ENCODE measurements around the gene PACRG. TPM values are rescaled to one million over a fixed set of nuclear protein-coding genes. Genes with fewer than 3 reads are reported as not detected.

The PACRG gene
- total RNA-seq, 1 experiment from 2014 or later = 0.59 TPM

- POLR2A ChIA-PET = no interaction called here
- H3K4me1 ChIP-seq (ENCODE audit: control insufficient read depth, insufficient read depth, low read length) = no peaks in the 10 kb centered on the region
- TF ChIP-seq CTCF (IDR thresholded peaks at IDR 0.05) (no peak), REST (IDR thresholded peaks at IDR 0.05; ENCODE audit: insufficient read depth in 1 of 2, low read depth in 2 of 2, low read length in 1 of 2) (no peak), TCF7L2 (IDR thresholded peaks at IDR 0.05; ENCODE audit: low read depth, low read length) (no peak), POLR2AphosphoS5 (IDR thresholded peaks at IDR 0.05; ENCODE audit: low read depth, low read length) (no peak), SIN3A (IDR thresholded peaks at IDR 0.05; ENCODE audit: borderline replicate concordance, insufficient read depth, low read depth, low read length) (no peak)
- DNase-seq (ENCODE audit: low read depth, low spot score) (no peak), ATAC-seq (no peak)
- no peaks in the 10 kb centered on the region for H3K36me3 ChIP-seq (ENCODE audit: control insufficient read depth, insufficient read depth, low read length)
- BruUV-seq (replicated peaks) = no TSS peak
- CTCF ChIA-PET = no interaction called here
- H3K27me3 ChIP-seq (ENCODE audit: control insufficient read depth, insufficient read depth, low read length) = no peaks in the 10 kb centered on the region; the same call in 1 of the 2 replicates
- H3K4me3 ChIP-seq (ENCODE audit: low read depth in 2 of 2, low read length in 2 of 2) = no peak overlapping the region
- H3K27ac ChIP-seq (ENCODE audit: low read length) = no peak overlapping the region
- H3K9me3 ChIP-seq (ENCODE audit: control insufficient read depth, insufficient read depth, low read depth, low read length) = no peaks in the 10 kb centered on the region
- in situ Hi-C loops (cut with HindIII; ENCODE audit: low pct_unique_long_range_greater_than_20kb, low sequenced_read_pairs) = no loop called here
- intact Hi-C loops (cut with micrococcal nuclease; ENCODE audit: unreplicated experiment) = no loop called here
Measured at GRCh38 chr6:162866656-162867055, 138.9 kb downstream of the PACRG start.

GRCh38 chr6:162868397-162868796 is 140.6 kb downstream of the PACRG start:
- ChIA-PET POLR2A (no interaction called here), CTCF (no interaction called here)
- H3K4me3 ChIP-seq (ENCODE audit: low read depth in 2 of 2, low read length in 2 of 2) = no peak overlapping the region
- H3K27ac ChIP-seq (ENCODE audit: low read length) = no peak overlapping the region
- no TSS peak for BruUV-seq (replicated peaks)
- intact Hi-C loops (cut with micrococcal nuclease; ENCODE audit: unreplicated experiment) = no loop called here
- no peaks in the 10 kb centered on the region for H3K36me3 ChIP-seq (ENCODE audit: control insufficient read depth, insufficient read depth, low read length)
- in situ Hi-C loops (cut with HindIII; ENCODE audit: low pct_unique_long_range_greater_than_20kb, low sequenced_read_pairs) = no loop called here
- DNase-seq (ENCODE audit: low read depth, low spot score) = no peak
- H3K4me1 ChIP-seq (ENCODE audit: control insufficient read depth, insufficient read depth, low read length) = no peaks in the 10 kb centered on the region
- no peaks in the 10 kb centered on the region for H3K9me3 ChIP-seq (ENCODE audit: control insufficient read depth, insufficient read depth, low read depth, low read length)
- ATAC-seq = no peak
- TF ChIP-seq POLR2AphosphoS5 (IDR thresholded peaks at IDR 0.05; ENCODE audit: low read depth, low read length) (no peak), TCF7L2 (IDR thresholded peaks at IDR 0.05; ENCODE audit: low read depth, low read length) (no peak), REST (IDR thresholded peaks at IDR 0.05; ENCODE audit: insufficient read depth in 1 of 2, low read depth in 2 of 2, low read length in 1 of 2) (no peak), SIN3A (IDR thresholded peaks at IDR 0.05; ENCODE audit: borderline replicate concordance, insufficient read depth, low read depth, low read length) (no peak), CTCF (IDR thresholded peaks at IDR 0.05) (no peak)
- no peaks in the 10 kb centered on the region; the same call in 1 of the 2 replicates for H3K27me3 ChIP-seq (ENCODE audit: control insufficient read depth, insufficient read depth, low read length)
